H1 (cell line): Measurements from ENCODE around the gene IL21. TPM values are rescaled to one million over a fixed set of nuclear protein-coding genes. Genes with fewer than 3 reads are reported as not detected.

Experiments
- CTCF ChIA-PET: fragments of 300-600 bp; sonication (Branson Sonifier 250); formaldehyde crosslinking; loops from one replicate; lab custom pipeline; 2021; ENCODE audit not compliant: partially characterized antibody; lab: Charles Lee
- POLR2A ChIA-PET: fragments of 300-600 bp; sonication (Branson Sonifier 250); formaldehyde crosslinking; loops from one replicate; lab custom pipeline; 2021; ENCODE audit warnings: inconsistent platforms; ENCODE audit not compliant: partially characterized antibody; lab: Charles Lee
- DNase-seq, 2 experiments: peaks; one replicate each; pipeline versions ENCODE4 v3.0.0 to v3.0.0-alpha.2; 2010 to 2022; ENCODE audit warnings: low spot score in 2 of 2, low read depth in 1 of 2, mixed read lengths in 1 of 2
- FAIRE-seq: peaks from 2 replicates; lab custom pipeline; 2011; peaks lifted over from hg19 to GRCh38; lab: Jason Lieb, UNC
- H2AFZ ChIP-seq: 2 replicates; pipeline ENCODE4 v1.8.1; 2012; ENCODE audit warnings: low read length, inconsistent platforms
- H2AK5ac ChIP-seq: 2 replicates; pipeline ENCODE4 v1.6.1; 2013; ENCODE audit warnings: low read depth, low read length
- H2BK120ac ChIP-seq: replicated peaks from 2 replicates; pipeline ENCODE3; 2013; ENCODE audit warnings: low read depth, low read length, inconsistent platforms
- H2BK12ac ChIP-seq: 2 replicates; pipeline ENCODE4 v1.6.1; 2013; ENCODE audit warnings: low read depth, low read length
- H2BK15ac ChIP-seq: 2 replicates; pipeline ENCODE4 v1.6.1; 2013; ENCODE audit warnings: low read length
- H2BK20ac ChIP-seq: 2 replicates; pipeline ENCODE4 v1.6.1; 2013; ENCODE audit warnings: low read length
- H2BK5ac ChIP-seq: 2 replicates; pipeline ENCODE4 v1.6.1; 2013; ENCODE audit warnings: low read depth, low read length
- H3K14ac ChIP-seq: 2 replicates; pipeline ENCODE4 v1.6.1; 2013; ENCODE audit warnings: inconsistent platforms; ENCODE audit not compliant: insufficient read length
- H3K18ac ChIP-seq: 2 replicates; pipeline ENCODE4 v1.6.1; 2013; ENCODE audit warnings: low read length; ENCODE audit errors: extremely low read depth
- H3K23ac ChIP-seq: 2 replicates; pipeline ENCODE4 v1.6.1; 2013; ENCODE audit warnings: inconsistent platforms; ENCODE audit not compliant: insufficient read length
- H3K23me2 ChIP-seq: 2 replicates; pipeline ENCODE4 v1.6.1; 2013; ENCODE audit warnings: low read depth, low read length
- H3K27ac ChIP-seq: 2 replicates; pipeline ENCODE4 v1.6.1; 2011; ENCODE audit warnings: low read depth, low read length, inconsistent platforms
- H3K27me3 ChIP-seq, 4 experiments: replicated peaks in 1 of 4; 1 replicate in 1 of 4; 2 replicates in 3 of 4; pipeline versions ENCODE4 v1.6.1 to v1.8.1; 2011 to 2013; ENCODE audit warnings: low read length in 3 of 4, mild to moderate bottlenecking in 3 of 4, inconsistent platforms in 2 of 4, mixed read lengths in 2 of 4, moderate library complexity in 1 of 4; ENCODE audit not compliant: control insufficient read depth in 3 of 4, insufficient read depth in 3 of 4; ENCODE audit errors: extremely low read depth in 1 of 4
- H3K36me3 ChIP-seq, 4 experiments: 2 replicates each; pipeline versions ENCODE4 v1.6.1 to v1.8.1; 2011 to 2013; ENCODE audit warnings: mild to moderate bottlenecking in 4 of 4, low read length in 3 of 4, moderate library complexity in 2 of 4, control low read depth in 1 of 4, inconsistent platforms in 1 of 4; ENCODE audit not compliant: insufficient read depth in 4 of 4, control insufficient read depth in 2 of 4
- H3K4ac ChIP-seq: replicated peaks from 2 replicates; pipeline ENCODE3; 2013; ENCODE audit warnings: low read length, low read depth, mixed read lengths, inconsistent platforms; ENCODE audit not compliant: insufficient read length
- H3K4me1 ChIP-seq, 4 experiments: replicated peaks in 1 of 4; 1 replicate in 1 of 4; 2 replicates in 3 of 4; pipeline versions ENCODE4 v1.6.1 to v1.8.1; 2011 to 2013; ENCODE audit warnings: low read length in 3 of 4, inconsistent platforms in 2 of 4, mixed read lengths in 1 of 4; ENCODE audit not compliant: insufficient read depth in 4 of 4, control insufficient read depth in 3 of 4
- H3K4me2 ChIP-seq, 2 experiments: 2 replicates each; pipeline versions ENCODE4 v1.6.1 to v1.8.1; 2011 to 2013; ENCODE audit warnings: low read depth in 2 of 2, low read length in 2 of 2, control low read depth in 1 of 2, inconsistent platforms in 1 of 2, mild to moderate bottlenecking in 1 of 2; ENCODE audit not compliant: insufficient read depth in 1 of 2
- H3K4me3 ChIP-seq, 4 experiments: fragments of 200-600, 300-600 bp in 1 of 4; sonication (generic), shearing (Covaris generic), sonication (Bioruptor Twin) in 1 of 4; 2 replicates each; pipeline versions ENCODE4 v1.5.1 to v1.8.1; 2011 to 2016; ENCODE audit warnings: low read length in 4 of 4, low read depth in 3 of 4, control low read depth in 2 of 4, inconsistent platforms in 2 of 4, mild to moderate bottlenecking in 2 of 4, mixed read lengths in 1 of 4, moderate library complexity in 1 of 4; ENCODE audit not compliant: insufficient read depth in 2 of 4; ENCODE audit errors: extremely low read depth in 1 of 4
- H3K56ac ChIP-seq: replicated peaks from 2 replicates; pipeline ENCODE3; 2013; ENCODE audit warnings: low read depth, mild to moderate bottlenecking, mixed read lengths, low read length, inconsistent platforms; ENCODE audit not compliant: insufficient read length
- H3K79me1 ChIP-seq: 2 replicates; pipeline ENCODE4 v1.6.1; 2013; ENCODE audit warnings: low read depth, low read length, control low read depth
- H3K79me2 ChIP-seq, 2 experiments: 2 replicates each; pipeline versions ENCODE4 v1.6.1 to v1.8.1; 2012 to 2013; ENCODE audit warnings: low read length in 2 of 2, mild to moderate bottlenecking in 2 of 2, inconsistent platforms in 1 of 2; ENCODE audit not compliant: insufficient read depth in 2 of 2, control insufficient read depth in 1 of 2
- H3K9ac ChIP-seq, 4 experiments: replicated peaks in 1 of 4; 1 replicate in 1 of 4; 2 replicates in 3 of 4; pipeline versions ENCODE4 v1.6.1 to v1.8.1; 2011 to 2013; ENCODE audit warnings: low read depth in 3 of 4, low read length in 3 of 4, control low read depth in 2 of 4, mild to moderate bottlenecking in 2 of 4, moderate library complexity in 2 of 4, inconsistent platforms in 1 of 4; ENCODE audit errors: extremely low read depth in 1 of 4
- H3K9me3 ChIP-seq, 2 experiments: 2 replicates each; pipeline versions ENCODE4 v1.6.1 to v1.8.1; 2012 to 2013; ENCODE audit warnings: mild to moderate bottlenecking in 2 of 2, moderate library complexity in 2 of 2, control low read depth in 1 of 2, inconsistent platforms in 1 of 2, low read depth in 1 of 2, low read length in 1 of 2, mixed read lengths in 1 of 2; ENCODE audit not compliant: insufficient read depth in 2 of 2
- H4K20me1 ChIP-seq, 2 experiments: replicated peaks in 1 of 2; 2 replicates each; pipeline versions ENCODE3 to v1.8.1; 2011 to 2013; ENCODE audit warnings: inconsistent platforms in 2 of 2, low read length in 2 of 2, mild to moderate bottlenecking in 1 of 2; ENCODE audit not compliant: insufficient read depth in 2 of 2, control insufficient read depth in 1 of 2
- H4K5ac ChIP-seq: 2 replicates; pipeline ENCODE4 v1.6.1; 2013; ENCODE audit warnings: low read length, low read depth, mixed read lengths, inconsistent platforms; ENCODE audit not compliant: insufficient read length
- H4K8ac ChIP-seq: 2 replicates; pipeline ENCODE4 v1.8.0; 2013; ENCODE audit warnings: mild to moderate bottlenecking, moderate library complexity, low read length, inconsistent platforms; ENCODE audit not compliant: insufficient read depth; ENCODE audit errors: extremely low read depth
- H4K91ac ChIP-seq: replicated peaks from 2 replicates; pipeline ENCODE3; 2013; ENCODE audit warnings: low read length, mixed read lengths, inconsistent platforms; ENCODE audit not compliant: insufficient read length
- ASH2L ChIP-seq: fragments of 200-600, 300-600 bp; sonication (generic); IDR thresholded peaks from one replicate; pipeline ENCODE4 v1.7.1; 2017; ENCODE audit warnings: low read length
- BCL11A ChIP-seq, 2 experiments: IDR thresholded peaks; one replicate each; pipeline ENCODE4 v1.6.1; 2011; ENCODE audit warnings: low read depth in 2 of 2, low read length in 2 of 2, mild to moderate bottlenecking in 2 of 2
- CBX5 ChIP-seq: fragments of 300-800, 300-1000 bp; sonication (generic); IDR thresholded peaks from 2 replicates; pipeline ENCODE4 v1.7.1; 2016; ENCODE audit warnings: antibody characterized with exemption, low read length, low read depth
- CEBPB ChIP-seq: IDR thresholded peaks from 2 replicates; pipeline ENCODE4 v1.6.1; 2012; ENCODE audit warnings: low read depth, low read length
- CREB1 ChIP-seq: IDR thresholded peaks from 2 replicates; pipeline ENCODE4 v1.6.1; 2012; ENCODE audit warnings: inconsistent platforms
- CTBP2 ChIP-seq: IDR thresholded peaks from 2 replicates; pipeline ENCODE4 v1.7.0; 2011; ENCODE audit warnings: borderline replicate concordance, mild to moderate bottlenecking, moderate library complexity, mixed read lengths, low read length; ENCODE audit not compliant: insufficient read depth, insufficient read length
- FOSL1 ChIP-seq: IDR thresholded peaks from 2 replicates; pipeline ENCODE4 v1.6.1; 2011; ENCODE audit warnings: mild to moderate bottlenecking, low read depth, low read length, moderate library complexity; ENCODE audit not compliant: insufficient read depth
- GABPA ChIP-seq: IDR thresholded peaks from 2 replicates; pipeline ENCODE4 v1.6.1; 2011; ENCODE audit warnings: mild to moderate bottlenecking, low read length, moderate library complexity, borderline replicate concordance; ENCODE audit not compliant: insufficient read depth
- GTF2F1 ChIP-seq: IDR thresholded peaks from 2 replicates; pipeline ENCODE4 v1.6.1; 2012; ENCODE audit warnings: low read depth, low read length, improper control_type of control experiment, borderline replicate concordance
- KDM1A ChIP-seq: fragments of 200-600, 300-600 bp; sonication (generic); IDR thresholded peaks from 2 replicates; pipeline ENCODE4 v1.7.1; 2016; ENCODE audit warnings: mild to moderate bottlenecking, low read length, borderline replicate concordance
- MAX ChIP-seq: IDR thresholded peaks from 2 replicates; pipeline ENCODE4 v1.6.1; 2012; ENCODE audit warnings: inconsistent platforms
- RFX5 ChIP-seq: IDR thresholded peaks from 2 replicates; pipeline ENCODE4 v1.6.1; 2011; ENCODE audit warnings: low read depth, low read length, improper control_type of control experiment, borderline replicate concordance
- SP4 ChIP-seq: IDR thresholded peaks from 2 replicates; pipeline ENCODE4 v1.6.1; 2012; ENCODE audit warnings: low read length, inconsistent platforms
- WGBS, 2 experiments: shearing (Covaris generic) in 1 of 2; methylation state at CpG; one replicate each; pipeline versions ENCODE4 v1.1.6 to v1.1.7; 2013 to 2015; ENCODE audit warnings: low lambda C conversion rate in 2 of 2, mixed read lengths in 2 of 2, inconsistent platforms in 1 of 2, low coverage in 1 of 2, missing lambda C conversion rate in 1 of 2; ENCODE audit not compliant: insufficient replicate concordance in 2 of 2, insufficient coverage in 1 of 2, insufficient read length in 1 of 2; ENCODE audit errors: extremely low coverage in 1 of 2, missing lambda C conversion rate in 1 of 2; 5-methylcytosine and 5-hydroxymethylcytosine counted together
- polyA plus RNA-seq, 7 experiments: library from polyadenylated mRNA; depleted of rRNA in 3 of 7; stranded (reverse) in 5 of 7; unstranded in 2 of 7; fragments of >200 nt in 5 of 7; fragments of 200-250 nt in 2 of 7; gene quantifications; 1 replicate in 5 of 7; 2 replicates in 1 of 7; 4 replicates in 1 of 7; pipeline versions ENCODE4 v1.2.1 to v1.2.3, GENCODE V29; 2011 to 2013; ENCODE audit warnings: missing spikeins in 2 of 7, mixed read lengths in 2 of 7
- total RNA-seq: library from RNA; stranded (reverse); fragmentation: NEBNext Ultra II Directional; extraction: Animal tissue kit (Norgen Biotek cat#: 25700); gene quantifications from 2 replicates; pipeline ENCODE4 v1.2.1, GENCODE V29; 2021

The IL21 gene
- total and polyA plus RNA-seq, 2 of the 8 experiments (the other 6 are each of a cell fraction or from before 2014, with no cell fraction given): not detected

- H3K9ac ChIP-seq: no peak overlapping the region
- FAIRE-seq: no peak
- H3K4me3 ChIP-seq: no peak overlapping the region
- no peak overlapping the region for H3K4ac ChIP-seq
- H3K79me1 ChIP-seq: no peaks in the 10 kb centered on the region
- no peak overlapping the region for H3K14ac ChIP-seq
- H3K4me2 ChIP-seq: no peak overlapping the region
- H3K79me2 ChIP-seq: no peaks in the 10 kb centered on the region
- H3K36me3 ChIP-seq: no peaks in the 10 kb centered on the region
- H3K27me3 ChIP-seq: no peaks in the 10 kb centered on the region
- no peak overlapping the region for H2BK15ac ChIP-seq
- no peaks in the 10 kb centered on the region for H3K23me2 ChIP-seq
- no peak overlapping the region for H2BK120ac ChIP-seq
- ChIA-PET POLR2A (no interaction called here), CTCF (interaction anchor here (1.1 to 1.2 kb wide), 2 partner anchors 11 to 12 kb away, joined by 4 to 6 read pairs; no protein-coding TSS in a partner anchor)
- no peaks in the 10 kb centered on the region for H4K20me1 ChIP-seq
- no peak overlapping the region for H4K5ac ChIP-seq
- TF ChIP-seq CBX5 (no peak), CEBPB (no peak), CTBP2 (no peak), RFX5 (no peak), GABPA (no peak), ASH2L (no peak), SP4 (no peak), GTF2F1 (no peak), KDM1A (no peak), CREB1 (no peak), FOSL1 (no peak), MAX (no peak), BCL11A (IDR thresholded peaks at IDR 0.05; ENCODE audit: low read depth in 2 of 2, low read length in 2 of 2) (no peak)
- no peak overlapping the region for H2BK5ac ChIP-seq
- no peak overlapping the region for H3K18ac ChIP-seq
- 94% methylated on average over 2 of the region's 2 CpGs; no CpG with 5 or more reads in 1 of the 2 experiments for WGBS, 2 experiments
- no peak overlapping the region for H3K56ac ChIP-seq
- no peak overlapping the region for H4K8ac ChIP-seq
- H3K4me1 ChIP-seq: no peaks in the 10 kb centered on the region
- no peak overlapping the region for H2BK12ac ChIP-seq
- no peak overlapping the region for H2BK20ac ChIP-seq
- no peak overlapping the region for H2AFZ ChIP-seq
- no peak overlapping the region for H3K23ac ChIP-seq
- no peaks in the 10 kb centered on the region for H3K9me3 ChIP-seq
- no peak overlapping the region for H2AK5ac ChIP-seq
- H4K91ac ChIP-seq: no peak overlapping the region
- no peak overlapping the region for H3K27ac ChIP-seq
- no peak for DNase-seq
Observed at GRCh38 chr4:122591196-122591595, 29.7 kb downstream of the IL21 start.
